Upper lobe of left lung (tissue), 6 donors: ENCODE data around the gene MAN2B2. TPM values are rescaled to one million over a fixed set of nuclear protein-coding genes. Genes with fewer than 3 reads are reported as not detected.

ENCODE experiments used
- ATAC-seq, 2 donors: fragments of 200-7000 bp; cut with Tn5 transposase; one replicate each; pipeline ENCODE4 v1.9.1; 2022; ENCODE audit warnings: mild to moderate bottlenecking in 2 of 2, moderate library complexity in 2 of 2; ENCODE audit not compliant: low FRiP score in 2 of 2
- DNase-seq, 2 donors: peaks; one replicate each; pipeline ENCODE4 v3.0.0-alpha.2; 2019 to 2020
- H3K27ac ChIP-seq, 4 donors: fragments of 200-600 bp; sonication (generic); one replicate each; pipeline ENCODE4 v1.5.1; 2016 to 2019
- H3K27me3 ChIP-seq, 4 donors: fragments of 200-600 bp; sonication (generic); one replicate each; pipeline ENCODE4 v1.5.1; 2017 to 2019
- H3K36me3 ChIP-seq, 4 donors: fragments of 200-600 bp; sonication (generic); one replicate each; pipeline ENCODE4 v1.5.1; 2016 to 2019
- H3K4me1 ChIP-seq, 4 donors: fragments of 200-600 bp; sonication (generic); one replicate each; pipeline ENCODE4 v1.5.1; 2018 to 2019
- H3K4me3 ChIP-seq, 4 donors: fragments of 200-600 bp; sonication (generic); one replicate each; pipeline ENCODE4 v1.5.1; 2017 to 2019; ENCODE audit warnings: mild to moderate bottlenecking in 2 of 4, moderate library complexity in 1 of 4
- H3K9me3 ChIP-seq, 4 donors: fragments of 200-600 bp; sonication (generic); one replicate each; pipeline ENCODE4 v1.5.1; 2018 to 2019
- CTCF ChIP-seq, 6 experiments: fragments of 450-650 bp in 4 of 6; fragments of 200-600 bp in 2 of 6; sonication (generic) in 2 of 6; IDR thresholded peaks; one replicate each; pipeline ENCODE4 v1.5.1; 2016 to 2019; ENCODE audit warnings: antibody characterized with exemption in 6 of 6
- EP300 ChIP-seq, 4 donors: sonication (generic); formaldehyde crosslinking; IDR thresholded peaks; one replicate each; pipeline ENCODE4 v1.5.1; 2017; ENCODE audit warnings: antibody characterized with exemption in 4 of 4, control low read depth in 2 of 4
- POLR2A ChIP-seq, 4 donors: fragments of 450-650 bp; IDR thresholded peaks; one replicate each; pipeline ENCODE4 v1.5.1; 2016 to 2017; ENCODE audit warnings: antibody characterized with exemption in 4 of 4, mild to moderate bottlenecking in 2 of 4
- POLR2AphosphoS5 ChIP-seq, 2 donors: sonication (generic); formaldehyde crosslinking; IDR thresholded peaks; one replicate each; pipeline ENCODE4 v1.5.1; 2017; ENCODE audit warnings: antibody characterized with exemption in 2 of 2
- whole genome bisulfite sequencing, 2 donors: methylation state at CpG; one replicate each; pipeline ENCODE4 v1.1.5; 2017 to 2018; 5-methylcytosine and 5-hydroxymethylcytosine counted together
- total RNA-seq, 6 donors: library from RNA; depleted of rRNA in 4 of 6; stranded (reverse); fragments of >200 nt in 4 of 6; gene quantifications; one replicate each; pipeline versions ENCODE4 v1.1.0 to v1.2.1, GENCODE V29; 2016 to 2021
- donor health status: DM: no; HTN: no; CAD: no; lungs with moderate emphysema.
- donor health status: DM: no; HTN: yes; CAD: no; lungs with severe emphysema.

The MAN2B2 gene
- total RNA-seq, 6 donors from 2014 or later, result 17.4 to 44.0 (median 35.4) TPM

- DNase-seq (peak in 1 of 2 donors; percentile 57), ATAC-seq (peak; percentile 85 to 87)
- TF ChIP-seq CTCF (IDR thresholded peaks at IDR 0.05) (no peak), POLR2AphosphoS5 (IDR thresholded peaks at IDR 0.05) (no peak), EP300 (IDR thresholded peaks at IDR 0.05) (no peak), POLR2A (IDR thresholded peaks at IDR 0.05) (peak in 1 of 4 donors; percentile 34)
- WGBS, 2 donors, result 1 to 2% methylated on average over 36 to 50 of the region's 50 CpGs
- Histone ChIP-seq H3K27ac (peak overlapping the region; percentile 92 to 98 (median 95)), H3K36me3 (peaks cover 0 to 24% (median 11%) of the 10 kb centered on the region in 4 donors), H3K27me3 (no peaks in the 10 kb centered on the region), H3K9me3 (no peaks in the 10 kb centered on the region), H3K4me1 (peaks cover 19 to 29% (median 24%) of the 10 kb centered on the region in 4 donors), H3K4me3 (peak overlapping the region; percentile 70 to 91 (median 76))
These were observed 66.4 kb downstream of the MAN2B2 start for GRCh38 chr4:6641164-6641970.

GRCh38 chr4:6641971-6642320, 67.0 kb downstream of the MAN2B2 start:
- Histone ChIP-seq H3K27me3 (no peaks in the 10 kb centered on the region), H3K36me3 (peaks cover 0 to 24% (median 11%) of the 10 kb centered on the region in 4 donors), H3K4me1 (peaks cover 19 to 29% (median 24%) of the 10 kb centered on the region in 4 donors), H3K9me3 (no peaks in the 10 kb centered on the region), H3K4me3 (peak overlapping the region; percentile 70 to 91 (median 76)), H3K27ac (peak overlapping the region; percentile 92 to 98 (median 95))
- DNase-seq (no peak), ATAC-seq (no peak)
- TF ChIP-seq POLR2A (IDR thresholded peaks at IDR 0.05), result no peak
- TF ChIP-seq POLR2AphosphoS5 (IDR thresholded peaks at IDR 0.05), result no peak
- TF ChIP-seq CTCF (IDR thresholded peaks at IDR 0.05), result no peak
- TF ChIP-seq EP300 (IDR thresholded peaks at IDR 0.05), result no peak
- WGBS, 2 donors, result 45 to 65% methylated on average over 5 of the region's 5 CpGs

- ATAC-seq (no peak), DNase-seq (no peak)
- no peaks in the 10 kb centered on the region for H3K27me3 ChIP-seq
- peaks cover 0 to 24% (median 11%) of the 10 kb centered on the region in 4 donors for H3K36me3 ChIP-seq
- peaks cover 19 to 29% (median 24%) of the 10 kb centered on the region in 4 donors for H3K4me1 ChIP-seq
- H3K9me3 ChIP-seq, result no peaks in the 10 kb centered on the region
- H3K27ac ChIP-seq, result peak overlapping the region in 1 of 4 donors; percentile 23
- no peak overlapping the region for H3K4me3 ChIP-seq
- WGBS, 2 donors, result 87% methylated on average over 8 of the region's 8 CpGs
- TF ChIP-seq POLR2AphosphoS5 (IDR thresholded peaks at IDR 0.05), result no peak
- no peak for TF ChIP-seq CTCF (IDR thresholded peaks at IDR 0.05)
- TF ChIP-seq POLR2A (IDR thresholded peaks at IDR 0.05), result no peak
- TF ChIP-seq EP300 (IDR thresholded peaks at IDR 0.05), result no peak
These were observed 68.3 kb downstream of the MAN2B2 start for GRCh38 chr4:6643141-6643847.

- WGBS, 2 donors, result 74 to 79% methylated on average over 5 of the region's 5 CpGs
- H3K36me3 ChIP-seq, result peaks cover 0 to 24% (median 11%) of the 10 kb centered on the region in 4 donors
- no peak for TF ChIP-seq CTCF (IDR thresholded peaks at IDR 0.05)
- no peak for TF ChIP-seq POLR2A (IDR thresholded peaks at IDR 0.05)
- no peak for TF ChIP-seq POLR2AphosphoS5 (IDR thresholded peaks at IDR 0.05)
- no peak for TF ChIP-seq EP300 (IDR thresholded peaks at IDR 0.05)
- DNase-seq (no peak), ATAC-seq (no peak)
- H3K4me3 ChIP-seq, result no peak overlapping the region
- no peaks in the 10 kb centered on the region for H3K9me3 ChIP-seq
- H3K27me3 ChIP-seq, result no peaks in the 10 kb centered on the region
- H3K27ac ChIP-seq, result no peak overlapping the region
- peaks cover 17 to 24% (median 21%) of the 10 kb centered on the region in 4 donors for H3K4me1 ChIP-seq
These were observed 70.0 kb downstream of the MAN2B2 start for GRCh38 chr4:6644792-6645530.
